HUES64 (cell line): ENCODE results near the gene LAGE3.
A peak's percentile ranks its signal among the peaks of the same experiment; 100 is the strongest.

Experiments
- H3K27ac ChIP-seq: 2 replicates; pipeline ENCODE4 v1.7.0; 2013; ENCODE audit warnings: low read depth, low read length, inconsistent platforms
- H3K27me3 ChIP-seq: 2 replicates; pipeline ENCODE4 v1.6.1; 2013; ENCODE audit warnings: mild to moderate bottlenecking, low read length; ENCODE audit not compliant: insufficient read depth
- H3K36me3 ChIP-seq: 2 replicates; pipeline ENCODE4 v1.6.1; 2013; ENCODE audit warnings: mild to moderate bottlenecking, low read length; ENCODE audit not compliant: insufficient read depth
- H3K4me1 ChIP-seq: 2 replicates; pipeline ENCODE4 v1.6.1; 2013; ENCODE audit warnings: mild to moderate bottlenecking, low read length, moderate library complexity; ENCODE audit not compliant: insufficient read depth
- H3K4me3 ChIP-seq: 2 replicates; pipeline ENCODE4 v1.5.1; 2013; ENCODE audit warnings: mild to moderate bottlenecking, low read length, moderate library complexity
- H3K9ac ChIP-seq: 2 replicates; pipeline ENCODE4 v1.6.1; 2013; ENCODE audit warnings: mild to moderate bottlenecking, low read depth, low read length
- H3K9me3 ChIP-seq: 2 replicates; pipeline ENCODE4 v1.6.1; 2013; ENCODE audit warnings: low read depth, low read length; ENCODE audit not compliant: insufficient read depth
- WGBS: fragments of 150-250, 120-280 bp; methylation state at CpG from one replicate; pipeline ENCODE4 v1.1.7; 2013; ENCODE audit warnings: missing lambda C conversion rate; 5-methylcytosine and 5-hydroxymethylcytosine counted together

Gene LAGE3

DNA sequence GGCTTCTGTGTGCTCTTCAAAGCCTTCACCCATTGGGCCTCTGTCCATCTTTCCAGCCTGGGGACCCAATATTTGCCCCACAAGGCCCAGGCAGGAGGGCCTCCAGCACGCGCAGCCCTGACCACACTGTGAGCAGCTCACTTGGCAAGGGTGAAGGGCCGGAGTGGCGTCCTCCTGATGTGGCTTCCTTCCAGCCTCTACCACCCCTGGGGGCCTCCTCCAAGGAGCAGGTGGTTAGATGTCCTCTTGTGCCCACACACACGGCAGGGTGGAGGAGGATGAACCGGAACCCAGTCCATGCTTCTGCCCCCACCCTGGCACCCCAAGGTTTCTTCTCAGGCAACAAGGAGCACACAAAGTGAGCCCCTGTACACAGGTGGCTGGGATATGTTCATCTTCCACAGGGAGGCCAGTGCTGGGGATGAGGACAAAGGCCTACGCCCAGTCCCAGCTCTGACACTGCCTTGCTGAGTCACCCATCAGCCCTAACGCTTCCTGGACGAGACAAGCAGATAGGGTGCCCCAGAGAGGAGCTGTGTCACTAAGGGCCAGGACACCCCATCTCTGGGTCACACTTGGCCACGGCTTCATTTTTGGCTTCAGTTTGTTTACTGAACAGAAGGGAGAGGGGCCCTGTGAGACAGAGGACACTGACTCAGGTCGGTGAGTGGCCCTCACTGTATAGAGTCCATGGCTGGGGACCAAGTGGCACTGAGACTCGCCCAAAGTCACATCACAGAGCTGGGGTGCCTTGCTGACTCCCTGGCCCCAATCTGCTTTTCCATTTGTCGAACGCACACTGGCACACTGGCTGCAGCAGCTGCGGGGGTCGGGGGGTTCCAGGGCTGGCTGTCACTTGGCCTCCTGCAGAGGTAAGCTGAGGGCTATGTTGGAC lies 5.4 kb upstream of the LAGE3 start:
- Histone ChIP-seq H3K27ac (no peak overlapping the region), H3K4me3 (no peak overlapping the region)
- 94% methylated on average over 16 of the region's 16 CpGs for WGBS

DNA sequence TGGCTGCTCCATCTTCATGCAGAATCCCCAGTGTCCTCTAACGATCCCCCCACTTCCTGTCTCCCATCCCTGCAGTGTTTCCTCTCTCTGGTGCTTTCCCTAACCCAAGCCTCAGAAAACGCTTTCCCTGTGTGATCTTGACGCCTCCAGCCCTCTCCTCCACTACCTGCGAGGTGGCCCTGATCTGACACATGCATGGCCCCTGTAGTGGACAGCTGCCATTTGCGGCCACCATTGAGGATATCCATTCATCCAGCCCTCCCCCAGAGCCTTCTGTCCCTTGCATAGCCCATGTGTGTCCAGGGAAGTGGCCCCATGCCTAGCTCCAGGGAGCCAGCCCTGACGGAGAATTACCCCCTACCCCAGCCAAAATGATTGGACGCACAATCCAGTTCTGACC lies 4.2 kb upstream of the LAGE3 start:
- Histone ChIP-seq H3K4me3 (no peak overlapping the region), H3K9ac (no peak overlapping the region), H3K9me3 (no peaks in the 10 kb centered on the region), H3K27me3 (no peaks in the 10 kb centered on the region), H3K27ac (no peak overlapping the region), H3K36me3 (peaks cover 22% of the 10 kb centered on the region), H3K4me1 (no peaks in the 10 kb centered on the region)
- WGBS, result 88% methylated on average over 6 of the region's 7 CpGs

More for the DNA sequence above, 5.4 kb upstream of the LAGE3 start:
- Histone ChIP-seq H3K4me1 (no peaks in the 10 kb centered on the region), H3K9ac (no peak overlapping the region), H3K36me3 (peaks cover 22% of the 10 kb centered on the region), H3K27me3 (no peaks in the 10 kb centered on the region), H3K9me3 (no peaks in the 10 kb centered on the region)

DNA sequence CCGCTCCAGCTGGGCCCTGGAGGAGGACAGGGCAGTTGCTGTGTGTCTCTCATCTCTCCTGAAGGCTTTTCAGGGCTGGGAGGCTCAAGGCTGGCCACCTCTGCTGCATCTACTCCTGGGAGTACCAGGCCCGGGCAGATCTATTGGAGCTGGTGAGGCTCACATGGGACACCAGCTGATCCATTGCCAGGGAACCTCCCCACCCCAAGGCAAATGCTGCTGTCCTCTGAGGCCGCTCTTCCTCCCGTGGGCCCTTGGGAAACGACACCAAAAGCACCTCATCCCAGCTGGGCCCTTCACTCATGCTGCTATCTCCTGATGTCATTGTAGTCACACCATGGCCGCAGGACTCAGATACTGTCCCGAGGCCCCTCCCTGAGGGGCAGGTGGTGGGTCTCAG lies 3.7 kb upstream of the LAGE3 start:
- WGBS, result 91% methylated on average over 7 of the region's 7 CpGs
- Histone ChIP-seq H3K27me3 (no peaks in the 10 kb centered on the region), H3K4me1 (no peaks in the 10 kb centered on the region), H3K36me3 (peaks cover 22% of the 10 kb centered on the region), H3K9ac (no peak overlapping the region), H3K27ac (no peak overlapping the region), H3K9me3 (no peaks in the 10 kb centered on the region), H3K4me3 (no peak overlapping the region)

DNA sequence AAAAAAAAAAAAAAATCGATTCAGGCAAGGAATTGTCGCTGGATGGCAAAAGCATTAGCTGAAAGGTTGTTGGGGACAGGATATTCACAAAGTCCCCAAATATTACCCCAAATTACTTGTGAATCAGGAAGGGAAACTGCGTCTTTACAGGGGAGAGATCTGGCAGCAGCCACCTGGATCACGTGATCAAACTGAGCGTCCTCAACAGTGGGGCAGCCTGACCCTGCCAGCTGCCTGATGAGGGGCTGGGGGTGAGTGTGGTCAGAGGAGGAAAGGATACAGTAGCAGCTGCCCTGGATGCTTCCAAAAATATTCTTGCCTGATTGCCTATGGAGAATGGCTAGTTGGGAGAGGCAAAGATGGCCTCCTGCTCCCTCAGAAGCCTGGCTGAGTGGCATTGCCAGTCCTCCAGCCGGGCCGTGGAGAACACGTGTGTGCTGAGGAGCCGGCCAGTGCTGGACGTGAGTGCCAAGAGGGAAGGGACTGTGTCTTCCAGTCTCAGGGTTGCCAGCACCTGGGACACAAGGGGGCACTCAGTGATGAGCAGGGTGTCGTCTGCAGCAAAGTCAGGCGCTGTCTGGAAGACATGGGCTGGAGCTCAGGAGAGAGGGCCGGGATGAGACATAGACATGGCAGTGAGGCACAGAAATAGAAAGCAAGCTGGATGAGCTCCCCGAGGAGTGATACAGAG lies 3.0 kb upstream of the LAGE3 start:
- no peaks in the 10 kb centered on the region for H3K27me3 ChIP-seq
- no peak overlapping the region for H3K9ac ChIP-seq
- H3K36me3 ChIP-seq, result peaks cover 22% of the 10 kb centered on the region
- H3K4me3 ChIP-seq, result no peak overlapping the region
- H3K4me1 ChIP-seq, result no peaks in the 10 kb centered on the region
- H3K9me3 ChIP-seq, result no peaks in the 10 kb centered on the region
- H3K27ac ChIP-seq, result no peak overlapping the region
- 86% methylated on average over 12 of the region's 14 CpGs for WGBS

DNA sequence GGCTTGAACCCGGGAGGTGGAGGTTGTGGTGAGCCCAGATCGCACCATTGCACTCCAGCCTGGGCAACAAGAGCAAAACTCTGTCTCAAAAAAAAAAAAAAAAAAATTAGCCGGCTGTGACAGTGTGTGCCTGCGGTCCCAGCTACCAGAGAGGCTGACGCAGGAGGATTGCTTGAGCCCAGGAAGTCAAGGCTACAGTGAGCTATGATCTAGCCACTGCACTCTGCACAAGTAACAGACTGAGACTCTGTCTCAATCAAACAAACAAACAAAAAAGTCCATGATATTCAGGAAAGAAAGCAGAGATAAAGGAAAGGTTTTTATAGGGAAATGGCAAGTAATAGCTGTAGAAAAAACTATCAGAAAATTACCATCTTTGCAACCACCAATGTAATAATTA lies 2.1 kb upstream of the LAGE3 start:
- no peaks in the 10 kb centered on the region for H3K4me1 ChIP-seq
- WGBS, result 94% methylated on average over 4 of the region's 5 CpGs
- H3K27ac ChIP-seq, result no peak overlapping the region

DNA sequence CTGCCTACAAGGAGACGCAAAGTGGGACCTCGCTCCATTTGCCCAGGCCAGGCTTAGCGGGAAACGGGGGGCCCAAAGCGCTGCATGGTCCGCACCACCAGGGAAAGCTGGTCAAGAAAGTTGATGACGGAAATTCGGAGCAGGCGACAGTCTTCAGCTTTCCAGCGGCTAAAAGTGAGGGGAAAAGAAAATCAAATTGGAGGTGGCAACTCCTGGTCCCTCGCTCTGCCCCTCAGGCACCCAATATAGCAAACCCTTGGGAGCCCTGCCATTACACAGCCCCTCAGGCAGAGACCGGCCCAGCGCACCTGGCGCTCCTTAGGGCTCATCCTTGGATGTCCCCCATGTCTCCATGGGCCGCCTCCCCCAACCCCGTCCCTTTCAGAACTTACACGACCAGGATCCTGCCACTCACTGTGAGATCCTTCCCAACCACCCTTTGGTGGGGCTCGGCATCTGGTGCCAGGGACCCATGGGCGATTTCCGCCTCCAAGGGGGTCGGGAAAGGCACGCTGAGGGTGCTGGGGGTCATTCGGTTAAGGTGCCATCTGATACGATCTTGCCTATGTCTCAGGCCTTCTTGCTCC lies 1.1 kb downstream of the LAGE3 start:
- Histone ChIP-seq H3K27ac (no peak overlapping the region), H3K4me3 (peak overlapping the region; percentile 59)
- 68% methylated on average over 24 of the region's 24 CpGs for WGBS

More for the DNA sequence above, 2.1 kb upstream of the LAGE3 start:
- H3K9ac ChIP-seq, result no peak overlapping the region
- peaks cover 22% of the 10 kb centered on the region for H3K36me3 ChIP-seq
- H3K27me3 ChIP-seq, result no peaks in the 10 kb centered on the region
- no peak overlapping the region for H3K4me3 ChIP-seq
- H3K9me3 ChIP-seq, result no peaks in the 10 kb centered on the region

DNA sequence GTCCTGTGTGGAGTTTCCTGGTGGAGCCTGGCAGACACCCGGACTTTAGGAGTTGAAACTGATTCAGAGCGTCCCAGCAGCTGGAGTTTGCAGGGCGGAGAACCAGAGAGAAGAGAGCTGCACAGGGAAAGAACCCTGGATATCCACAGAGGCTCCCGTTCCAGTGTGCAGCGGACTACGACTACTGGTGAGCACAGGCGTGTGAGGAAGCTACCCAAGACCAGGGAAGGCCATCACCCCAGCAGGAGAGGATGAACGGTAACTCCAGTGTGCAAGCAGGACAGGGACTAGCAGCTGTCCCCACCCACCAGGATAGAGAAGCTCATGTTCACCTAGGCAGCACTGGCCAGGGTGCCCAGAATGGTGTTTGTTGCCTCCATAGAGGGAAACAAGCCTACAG lies 2.3 kb downstream of the LAGE3 start:
- no peaks in the 10 kb centered on the region for H3K4me1 ChIP-seq
- H3K9ac ChIP-seq, result no peak overlapping the region
- 95% methylated on average over 8 of the region's 8 CpGs for WGBS
- H3K4me3 ChIP-seq, result no peak overlapping the region
- H3K36me3 ChIP-seq, result no peaks in the 10 kb centered on the region; the same call in 1 of the 2 replicates
- no peak overlapping the region for H3K27ac ChIP-seq
- no peaks in the 10 kb centered on the region for H3K9me3 ChIP-seq
- no peaks in the 10 kb centered on the region for H3K27me3 ChIP-seq

More for the DNA sequence above, 1.1 kb downstream of the LAGE3 start:
- H3K9me3 ChIP-seq, result no peaks in the 10 kb centered on the region
- no peak overlapping the region for H3K9ac ChIP-seq
- no peaks in the 10 kb centered on the region for H3K27me3 ChIP-seq
- no peaks in the 10 kb centered on the region; the same call in 1 of the 2 replicates for H3K36me3 ChIP-seq
- no peaks in the 10 kb centered on the region for H3K4me1 ChIP-seq

DNA sequence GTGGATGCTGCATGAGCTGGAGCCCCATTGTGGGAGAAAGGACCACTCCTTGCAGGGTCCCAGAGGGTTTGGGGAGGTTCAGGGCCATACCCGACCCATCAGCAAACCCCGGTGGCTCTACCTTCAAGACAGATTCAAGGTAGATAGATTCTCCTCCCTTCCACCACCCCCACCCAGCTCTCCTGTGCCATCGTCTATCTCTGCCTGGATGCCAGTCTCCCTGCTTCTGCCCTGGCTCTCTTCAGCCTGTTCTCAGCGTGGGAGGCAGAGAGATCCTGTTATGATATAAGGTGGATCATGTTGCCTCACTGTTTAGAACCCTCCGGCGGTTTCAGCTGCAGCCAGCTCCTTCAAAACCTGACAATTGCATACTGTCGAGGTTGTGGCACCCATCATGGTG lies 5.4 kb downstream of the LAGE3 start:
- H3K36me3 ChIP-seq, result peaks cover 24% of the 10 kb centered on the region
- no peak overlapping the region for H3K4me3 ChIP-seq
- H3K27me3 ChIP-seq, result no peaks in the 10 kb centered on the region
- 95% methylated on average over 7 of the region's 7 CpGs for WGBS
- H3K27ac ChIP-seq, result no peak overlapping the region
- H3K9me3 ChIP-seq, result no peaks in the 10 kb centered on the region
- no peaks in the 10 kb centered on the region for H3K4me1 ChIP-seq
- no peak overlapping the region for H3K9ac ChIP-seq

DNA sequence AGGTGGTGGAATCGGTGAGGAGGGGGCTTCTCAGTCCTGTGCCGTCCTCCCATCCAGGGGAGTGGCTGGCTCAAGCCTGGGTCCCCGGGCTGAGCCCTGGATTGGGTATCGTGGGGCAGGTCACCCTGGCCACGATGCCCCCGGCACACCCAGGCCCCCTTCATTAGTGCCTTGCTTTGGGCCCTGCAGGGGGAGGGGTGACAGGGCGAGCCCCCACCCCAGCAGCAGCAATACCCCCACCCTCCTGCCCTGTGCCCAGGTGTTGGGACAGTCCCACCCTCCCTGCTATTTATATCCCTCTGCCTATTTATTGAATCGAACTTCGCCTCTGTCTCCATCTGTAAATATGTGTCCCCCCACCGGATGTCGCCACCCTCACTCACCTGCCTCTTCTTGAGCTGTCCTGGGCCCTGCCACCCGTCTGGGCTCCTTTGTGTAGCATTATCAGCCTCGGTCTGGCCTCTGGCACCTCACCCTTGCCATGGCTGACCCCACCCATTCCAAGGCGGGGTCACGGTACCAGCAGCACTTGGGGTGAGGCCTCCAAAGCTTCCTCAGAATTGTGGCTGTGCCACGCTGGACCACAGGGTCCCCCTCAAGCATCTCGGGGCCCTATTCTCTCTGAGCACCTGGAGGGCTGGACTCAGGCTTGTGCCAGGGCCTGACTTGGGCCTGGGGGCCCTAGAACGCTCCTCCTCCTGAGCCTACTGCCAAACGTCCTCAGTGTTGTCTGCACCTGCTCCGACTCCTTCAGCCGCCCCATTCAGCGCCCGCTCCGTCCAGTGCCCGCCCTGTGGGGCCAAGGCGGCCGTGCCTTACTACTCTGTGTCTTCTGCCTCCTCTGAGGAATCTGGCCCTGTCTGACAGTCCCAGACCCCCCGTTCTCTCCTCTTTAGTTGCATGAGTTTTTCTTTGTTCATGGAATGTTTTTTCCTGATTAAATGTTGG lies 6.1 kb downstream of the LAGE3 start:
- no peaks in the 10 kb centered on the region for H3K9me3 ChIP-seq
- peaks cover 29% of the 10 kb centered on the region for H3K36me3 ChIP-seq
- no peak overlapping the region for H3K4me3 ChIP-seq
- no peaks in the 10 kb centered on the region for H3K27me3 ChIP-seq
- no peaks in the 10 kb centered on the region for H3K4me1 ChIP-seq
- 91% methylated on average over 26 of the region's 28 CpGs for WGBS
- H3K9ac ChIP-seq, result no peak overlapping the region
- H3K27ac ChIP-seq, result no peak overlapping the region

DNA sequence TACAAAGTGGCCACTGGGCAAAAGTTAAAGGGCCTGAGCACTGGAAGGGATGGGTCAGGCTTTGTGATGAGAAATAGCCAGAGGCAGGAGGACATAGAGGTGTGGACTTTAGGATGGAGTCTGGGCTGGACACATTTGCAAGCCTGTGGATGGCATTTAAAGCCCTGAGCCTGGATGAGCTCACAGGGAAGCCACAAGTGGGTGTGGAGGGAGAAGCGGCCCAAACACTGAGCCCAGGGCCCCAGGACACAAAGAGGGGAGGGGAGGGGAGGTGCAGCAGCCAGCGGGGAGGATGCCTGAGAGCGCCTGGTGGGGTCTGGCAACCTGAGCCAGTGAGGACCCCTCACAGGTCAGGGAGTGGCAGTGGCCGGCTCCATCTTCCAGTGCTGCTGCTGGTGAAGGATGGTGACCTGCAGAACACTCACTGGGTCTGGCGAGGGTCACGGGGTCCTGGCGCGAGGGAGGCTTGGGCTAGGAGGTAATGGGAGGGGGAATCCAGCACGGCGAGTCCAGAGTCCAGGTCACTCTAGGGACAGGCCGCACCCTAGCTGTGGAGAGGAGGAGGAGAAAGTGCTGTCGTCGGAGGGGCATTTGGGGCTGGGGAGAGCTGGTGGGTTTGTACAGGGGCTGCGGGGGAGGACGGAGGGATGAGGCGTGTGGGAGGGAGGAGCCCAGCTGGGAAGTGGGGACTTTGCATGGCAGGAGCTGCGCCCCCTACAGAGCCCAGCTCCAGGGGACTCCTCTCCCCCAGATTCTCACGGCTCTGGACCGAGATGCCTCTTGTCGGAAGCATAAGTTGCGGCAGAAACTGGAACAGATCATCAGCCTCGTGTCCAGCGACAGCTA lies 7.0 kb downstream of the LAGE3 start:
- 92% methylated on average over 23 of the region's 23 CpGs for WGBS

More for the DNA sequence above, 7.0 kb downstream of the LAGE3 start:
- no peak overlapping the region for H3K4me3 ChIP-seq
- no peaks in the 10 kb centered on the region for H3K27me3 ChIP-seq
- H3K36me3 ChIP-seq, result peaks cover 29% of the 10 kb centered on the region
- no peaks in the 10 kb centered on the region for H3K4me1 ChIP-seq
- no peak overlapping the region for H3K9ac ChIP-seq
- no peaks in the 10 kb centered on the region for H3K9me3 ChIP-seq
- no peak overlapping the region for H3K27ac ChIP-seq
